ENCODE results near the gene GNAQ. TPM values are rescaled to one million over a fixed set of nuclear protein-coding genes. Genes with fewer than 3 reads are reported as not detected.
A peak's percentile ranks its signal among the peaks of the same experiment; 100 is the strongest.

The GNAQ gene
- total and polyA plus RNA-seq, 10 donors = 4.4 to 52.3 (median 31.2) TPM

DNA sequence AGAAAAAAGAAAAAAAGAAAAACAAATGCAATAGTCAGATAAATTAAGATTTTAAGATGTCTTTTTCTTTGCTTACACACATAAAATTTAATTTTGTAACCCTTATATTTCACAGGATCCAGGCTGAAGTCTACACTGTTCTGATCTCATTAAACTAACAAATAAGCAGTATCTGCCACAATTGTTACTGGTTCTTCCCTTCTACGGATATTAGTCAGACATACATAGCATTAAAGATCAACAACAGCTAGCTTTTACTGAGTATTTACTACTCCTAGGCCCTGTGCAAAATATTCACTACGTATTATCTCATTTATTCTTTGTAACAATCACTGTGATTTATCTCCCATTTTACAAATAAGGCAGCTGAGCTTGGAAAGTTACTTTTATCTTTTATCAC is 34.9 kb downstream of the GNAQ start:
- Histone ChIP-seq H3K4me1 (peaks cover 6 to 56% (median 27%) of the 10 kb centered on the region in 6 donors), H3K36me3 (peaks cover 0 to 4% (median 0%) of the 10 kb centered on the region in 6 donors), H3K4me3 (no peak overlapping the region), H3K9me3 (no peaks in the 10 kb centered on the region), H3K27ac (no peak overlapping the region), H3K27me3 (replicated peaks in 1 of 7) (peaks cover 0 to 20% (median 0%) of the 10 kb centered on the region in 7 donors)
- TF ChIP-seq POLR2A (IDR thresholded peaks at IDR 0.05) = no peak
- TF ChIP-seq, protein P1, sequence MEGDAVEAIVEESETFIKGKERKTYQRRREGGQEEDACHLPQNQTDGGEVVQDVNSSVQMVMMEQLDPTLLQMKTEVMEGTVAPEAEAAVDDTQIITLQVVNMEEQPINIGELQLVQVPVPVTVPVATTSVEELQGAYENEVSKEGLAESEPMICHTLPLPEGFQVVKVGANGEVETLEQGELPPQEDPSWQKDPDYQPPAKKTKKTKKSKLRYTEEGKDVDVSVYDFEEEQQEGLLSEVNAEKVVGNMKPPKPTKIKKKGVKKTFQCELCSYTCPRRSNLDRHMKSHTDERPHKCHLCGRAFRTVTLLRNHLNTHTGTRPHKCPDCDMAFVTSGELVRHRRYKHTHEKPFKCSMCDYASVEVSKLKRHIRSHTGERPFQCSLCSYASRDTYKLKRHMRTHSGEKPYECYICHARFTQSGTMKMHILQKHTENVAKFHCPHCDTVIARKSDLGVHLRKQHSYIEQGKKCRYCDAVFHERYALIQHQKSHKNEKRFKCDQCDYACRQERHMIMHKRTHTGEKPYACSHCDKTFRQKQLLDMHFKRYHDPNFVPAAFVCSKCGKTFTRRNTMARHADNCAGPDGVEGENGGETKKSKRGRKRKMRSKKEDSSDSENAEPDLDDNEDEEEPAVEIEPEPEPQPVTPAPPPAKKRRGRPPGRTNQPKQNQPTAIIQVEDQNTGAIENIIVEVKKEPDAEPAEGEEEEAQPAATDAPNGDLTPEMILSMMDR (IDR thresholded peaks at IDR 0.05 in 8 of 11, conservative IDR thresholded peaks at IDR 0.05 in 3 of 11) = no peak
- TF ChIP-seq POLR2AphosphoS5 (IDR thresholded peaks at IDR 0.05) = no peak
- 86 to 97% (median 93%) methylated on average over 2 of the region's 2 CpGs for WGBS, 5 donors
- intact Hi-C loops (cut with DNase I; ENCODE audit: low total_unique reads) = no loop called here
- no peak for DNase-seq

DNA sequence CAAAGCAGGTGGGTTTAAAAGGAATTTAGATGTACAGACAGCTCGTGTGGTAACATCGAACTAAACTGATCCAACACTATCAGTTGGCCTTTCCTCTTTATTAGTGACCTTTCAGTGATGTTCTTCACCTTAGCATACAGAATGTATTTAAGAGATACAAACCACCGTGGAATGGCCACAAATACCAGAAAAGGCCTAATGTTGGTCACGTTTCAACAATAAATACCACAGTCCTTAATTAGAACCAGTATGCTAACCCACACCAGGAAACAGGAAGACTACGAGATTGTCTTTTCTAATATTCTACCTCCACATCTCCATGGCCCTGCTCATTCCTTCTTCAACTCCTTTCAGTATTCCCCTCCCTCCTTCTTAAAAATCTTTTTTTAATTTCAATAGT is 40.4 kb downstream of the GNAQ start:
- H3K4me1 ChIP-seq = peaks cover 0 to 46% (median 19%) of the 10 kb centered on the region in 6 donors
- H3K36me3 ChIP-seq = peaks cover 0 to 4% (median 0%) of the 10 kb centered on the region in 6 donors
- intact Hi-C loops (cut with DNase I; ENCODE audit: low total_unique reads) = no loop called here
- peaks cover 0 to 3% (median 0%) of the 10 kb centered on the region in 7 donors for H3K27me3 ChIP-seq (replicated peaks in 1 of 7)
- no peak for DNase-seq
- H3K9me3 ChIP-seq = no peaks in the 10 kb centered on the region
- TF ChIP-seq, protein P1 (IDR thresholded peaks at IDR 0.05 in 8 of 11, conservative IDR thresholded peaks at IDR 0.05 in 3 of 11) = no peak
- TF ChIP-seq POLR2A (IDR thresholded peaks at IDR 0.05) = no peak
- TF ChIP-seq POLR2AphosphoS5 (IDR thresholded peaks at IDR 0.05) = no peak
- no peak overlapping the region for H3K27ac ChIP-seq
- 57 to 81% (median 69%) methylated on average over 5 of the region's 5 CpGs for WGBS, 5 donors
- no peak overlapping the region for H3K4me3 ChIP-seq

DNA sequence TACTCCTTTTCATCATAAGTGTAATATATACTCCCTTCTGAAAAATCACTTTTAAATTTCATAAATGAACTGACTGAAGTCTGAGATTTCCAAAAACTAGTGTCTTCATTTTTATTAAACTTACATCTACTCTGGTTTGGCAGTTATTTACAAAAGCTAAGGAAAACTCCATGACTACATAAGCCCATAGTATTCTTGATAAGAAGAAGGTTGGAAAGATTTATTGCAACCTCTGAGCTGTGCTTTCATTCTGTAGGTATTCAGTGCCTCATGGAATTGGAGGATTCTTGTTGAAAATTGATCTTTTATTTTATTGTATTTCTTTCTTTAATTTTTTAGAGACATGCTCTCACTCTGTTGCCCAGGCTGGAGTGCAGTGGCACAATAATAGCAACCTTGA is 41.7 kb downstream of the GNAQ start:
- peaks cover 0 to 4% (median 0%) of the 10 kb centered on the region in 6 donors for H3K36me3 ChIP-seq
- H3K27me3 ChIP-seq (replicated peaks in 1 of 7) = no peaks in the 10 kb centered on the region
- intact Hi-C loops (cut with DNase I; ENCODE audit: low total_unique reads) = no loop called here
- no peak overlapping the region for H3K4me3 ChIP-seq
- no peaks in the 10 kb centered on the region for H3K9me3 ChIP-seq
- TF ChIP-seq POLR2A (IDR thresholded peaks at IDR 0.05) = no peak
- TF ChIP-seq POLR2AphosphoS5 (IDR thresholded peaks at IDR 0.05) = no peak
- TF ChIP-seq, protein P1 (IDR thresholded peaks at IDR 0.05 in 8 of 11, conservative IDR thresholded peaks at IDR 0.05 in 3 of 11) = no peak
- DNase-seq = no peak
- peak overlapping the region in 1 of 8 donors; percentile 30 for H3K27ac ChIP-seq
- H3K4me1 ChIP-seq = peaks cover 0 to 52% (median 19%) of the 10 kb centered on the region in 6 donors

DNA sequence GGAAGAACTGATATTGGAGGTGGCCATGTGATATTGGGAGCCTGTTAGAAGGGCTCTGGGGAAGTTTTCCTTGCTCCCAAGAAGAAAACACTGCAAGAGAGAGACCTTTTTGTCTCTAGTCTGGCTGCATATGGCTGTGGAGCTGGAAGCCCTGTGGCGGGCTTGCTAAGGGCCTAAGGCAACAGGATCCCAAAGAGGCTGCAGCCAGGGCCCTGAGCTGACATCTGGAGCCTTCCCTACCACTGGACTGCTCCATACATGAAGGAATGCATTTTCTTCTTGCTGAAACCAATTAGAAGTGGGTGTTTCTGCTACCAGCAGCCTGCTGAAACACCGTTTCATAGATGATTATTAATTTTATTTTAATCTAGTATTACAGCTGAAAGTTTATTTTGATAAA is 42.2 kb downstream of the GNAQ start:
- DNase-seq = no peak
- no peak overlapping the region for H3K4me3 ChIP-seq
- TF ChIP-seq POLR2AphosphoS5 (IDR thresholded peaks at IDR 0.05) (no peak), POLR2A (IDR thresholded peaks at IDR 0.05) (no peak)
- TF ChIP-seq, protein P1 (IDR thresholded peaks at IDR 0.05 in 8 of 11, conservative IDR thresholded peaks at IDR 0.05 in 3 of 11) = no peak
- peak overlapping the region in 4 of 8 donors; percentile 6 to 30 (median 12) for H3K27ac ChIP-seq
- 74 to 90% (median 81%) methylated on average over 2 of the region's 2 CpGs for WGBS, 5 donors
- H3K9me3 ChIP-seq = no peaks in the 10 kb centered on the region
- H3K27me3 ChIP-seq (replicated peaks in 1 of 7) = no peaks in the 10 kb centered on the region
- H3K36me3 ChIP-seq = peaks cover 0 to 4% (median 0%) of the 10 kb centered on the region in 6 donors
- intact Hi-C loops (cut with DNase I; ENCODE audit: low total_unique reads) = no loop called here
- peaks cover 0 to 52% (median 19%) of the 10 kb centered on the region in 6 donors for H3K4me1 ChIP-seq
